SK-MEL-5 (cell line): ENCODE measurements around the gene RNF8. TPM values are rescaled to one million over a fixed set of nuclear protein-coding genes. Genes with fewer than 3 reads are reported as not detected.
"Not testable (repeated sequence)": the region's sequence is repeated elsewhere in the genome, so short reads cannot be mapped to it uniquely, and the experiment has no call there.

Experiments
- DNase-seq: peaks from one replicate; pipeline ENCODE4 v3.0.0-alpha.2; 2016; ENCODE audit warnings: low read depth, low spot score
- in situ Hi-C: cut with HindIII; loops from 2 replicates; pipeline ENCODE4 v1.10.0; 2016; ENCODE audit warnings: low sequenced_read_pairs, high pct_unique_total_duplicates, low pct_unique_long_range_greater_than_20kb
- small RNA-seq, 2 experiments: library from RNA; depleted of rRNA; stranded (forward); fragments of <200 nt; gene quantifications; one replicate each; pipeline ENCODE3, GENCODE V24; 2014
- total RNA-seq: library from RNA; depleted of rRNA; stranded (reverse); fragments of >200 nt; shearing (Covaris generic); gene quantifications from 2 replicates; pipeline ENCODE4 v1.2.3, GENCODE V29; 2014; rRNA removed

Gene RNF8
- total RNA-seq, 1 experiment from 2014 or later, result 23.4 TPM

DNA sequence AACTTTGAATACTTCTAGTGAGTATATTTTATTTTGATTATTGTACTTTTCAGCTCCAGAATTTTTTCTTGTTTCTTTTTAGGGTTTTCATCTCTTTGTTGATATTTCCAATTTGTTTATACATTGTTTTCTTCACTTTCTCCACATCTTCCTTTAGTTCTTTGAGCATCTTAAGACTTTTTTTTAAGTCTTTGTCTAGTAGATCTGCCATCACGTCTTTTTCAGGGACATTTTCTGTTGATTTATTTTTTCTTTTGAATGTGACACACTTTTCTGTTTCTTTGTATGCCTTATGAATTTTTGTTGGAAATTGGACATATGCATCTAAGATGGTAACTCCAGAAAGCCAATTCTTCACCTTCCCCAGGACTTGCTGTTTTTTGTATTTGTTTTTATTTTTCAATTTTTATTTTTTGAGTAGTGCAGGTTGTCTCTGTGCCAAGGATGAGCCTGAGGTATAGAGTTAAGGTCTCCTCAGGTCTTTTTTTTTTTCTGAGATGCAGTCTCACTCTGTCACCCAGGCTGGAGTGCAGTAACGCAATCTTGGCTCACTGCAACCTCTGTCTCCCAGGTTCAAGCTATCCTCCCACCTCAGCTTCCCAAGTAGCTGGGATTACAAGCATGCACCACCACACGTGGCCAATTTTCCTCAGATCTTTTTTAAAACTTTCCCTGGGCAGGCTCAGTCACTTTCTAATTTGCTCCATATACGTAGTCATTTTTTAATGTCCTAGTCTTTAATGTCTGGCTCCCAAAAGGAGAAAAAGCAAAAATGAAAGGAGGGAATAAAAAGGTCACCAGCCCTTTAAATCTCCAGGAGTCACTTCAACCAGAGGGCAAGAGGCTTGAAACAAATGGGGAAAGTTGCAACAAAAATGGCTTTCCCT lies 72.5 kb downstream of the RNF8 start:
- in situ Hi-C loops, result no loop called here
- no peak for DNase-seq

DNA sequence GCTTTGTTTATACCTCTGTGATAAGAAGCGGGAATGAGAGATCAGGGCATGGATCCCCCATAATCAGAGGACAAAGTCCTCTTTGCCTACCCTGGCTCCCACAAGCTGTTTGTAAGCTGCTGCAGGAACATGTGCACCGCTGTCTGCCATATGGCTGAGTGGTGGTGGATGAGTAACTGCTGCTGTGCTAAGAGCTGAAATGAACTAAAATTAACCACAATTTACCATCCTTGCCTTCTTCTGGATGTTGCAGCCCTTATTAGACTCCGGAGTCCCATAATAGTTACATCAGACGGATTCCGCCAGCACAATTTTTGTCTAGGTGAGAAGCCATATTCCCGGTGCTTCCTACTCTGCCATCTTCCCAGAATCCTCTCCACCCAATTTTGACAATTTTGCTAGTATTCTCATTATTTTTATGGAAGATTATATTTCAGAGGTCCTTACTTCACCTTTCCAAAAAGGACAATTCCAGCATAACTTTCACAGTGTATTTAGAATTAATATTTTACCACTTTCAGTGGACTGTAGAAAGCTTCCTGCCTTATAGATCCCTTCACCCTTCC lies 73.2 kb downstream of the RNF8 start:
- DNase-seq, result no peak
- in situ Hi-C loops, result no loop called here

DNA sequence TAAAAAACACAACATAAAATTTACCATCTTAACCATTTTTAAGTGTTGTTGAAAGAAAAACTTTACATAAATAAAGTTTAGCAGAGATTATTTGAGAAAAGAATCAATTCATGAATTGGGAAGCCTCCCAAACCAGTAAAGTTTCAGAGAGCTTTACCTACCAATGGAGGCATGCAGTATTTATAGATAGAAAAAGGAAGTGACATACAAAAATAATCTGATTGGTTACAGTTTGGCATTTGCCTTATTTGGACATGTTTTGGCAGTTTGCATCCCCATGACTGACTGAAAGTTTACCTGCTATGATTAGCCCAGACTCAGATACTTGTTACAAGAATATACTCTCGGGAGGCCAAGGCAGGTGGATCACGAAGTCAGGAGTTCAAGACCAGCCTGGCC lies 75.6 kb downstream of the RNF8 start:
- in situ Hi-C loops, result no loop called here
- no peak for DNase-seq

- DNase-seq, result no peak
- in situ Hi-C loops, result no loop called here
These were observed 78.8 kb downstream of the RNF8 start for GRCh38 chr6:37432590-37432915.

DNA sequence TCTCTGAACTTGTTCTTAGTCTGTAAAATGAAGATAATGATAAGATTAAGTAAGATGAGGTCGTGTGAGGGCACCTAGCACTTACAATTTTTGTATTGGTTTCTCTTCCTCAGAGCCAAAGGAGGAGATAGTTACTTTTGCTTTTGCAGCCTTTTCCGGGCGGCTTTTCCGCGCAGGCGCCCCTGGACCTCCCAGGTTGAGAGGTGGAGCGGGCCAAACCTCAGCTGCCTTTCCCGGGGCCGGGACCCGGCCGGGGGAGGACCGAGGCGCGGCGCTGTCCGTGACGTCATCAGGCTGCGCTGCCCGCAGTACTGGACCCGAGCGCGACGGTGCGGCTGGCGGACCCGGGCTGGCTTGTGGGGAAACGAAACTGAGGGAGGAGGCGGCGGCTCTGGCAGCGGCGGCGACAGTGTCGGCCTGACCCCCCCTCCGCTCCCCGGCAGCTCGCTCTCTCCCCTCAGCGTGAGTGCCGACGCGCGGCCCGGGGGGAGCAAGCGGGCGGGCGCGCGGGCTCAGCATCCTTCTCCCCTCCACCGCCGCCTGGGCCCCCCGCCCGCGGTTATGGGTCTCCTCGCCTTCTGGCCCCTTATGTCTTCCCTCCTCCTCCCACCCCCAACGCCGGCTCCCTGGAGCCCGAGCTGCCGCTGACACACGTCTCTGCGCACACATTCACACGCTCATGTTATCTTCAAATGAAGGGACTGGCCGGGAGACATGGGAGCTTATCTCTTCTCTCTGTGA lies 79.3 kb downstream of the RNF8 start, which contains the start of gene CMTR1:
CMTR1 (plus strand) TSS at position 306 of the 741 bp plus-strand sequence. CDS start 2,409 bp downstream, outside the sequence.
- in situ Hi-C loops, result no loop called here
- peak; percentile 86 for DNase-seq

DNA sequence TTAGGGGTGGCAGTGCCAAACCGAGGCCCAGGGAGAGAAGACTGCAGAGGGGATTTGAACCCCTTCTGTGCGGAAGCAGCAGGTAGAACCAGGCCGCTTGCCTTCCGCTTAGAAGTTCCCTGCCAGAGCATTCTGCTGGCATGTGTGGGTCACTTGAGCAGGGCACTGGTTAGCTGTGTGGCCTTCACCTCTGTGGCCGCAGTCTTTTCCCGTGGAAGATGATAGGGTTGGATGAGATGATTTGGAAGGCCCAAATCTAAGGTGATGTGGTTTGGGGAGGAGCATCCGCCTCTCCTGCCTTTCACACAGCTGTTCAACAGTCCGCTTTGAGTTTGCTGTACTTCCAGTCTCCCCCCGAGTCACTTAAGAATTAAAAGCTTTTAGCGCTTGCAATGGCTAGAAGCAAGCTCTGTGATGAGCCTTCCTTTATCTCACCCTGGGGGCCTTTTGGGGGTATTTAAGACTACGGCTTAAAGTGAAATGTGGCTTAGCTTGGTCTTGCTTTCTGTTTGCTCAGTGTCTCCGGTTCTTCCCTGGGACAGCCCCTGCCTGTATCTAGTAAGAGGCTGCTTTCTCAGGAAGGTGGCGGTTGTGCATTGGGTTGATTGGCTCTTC lies 80.0 kb downstream of the RNF8 start:
- in situ Hi-C loops, result no loop called here
- peak; percentile 6 for DNase-seq

DNA sequence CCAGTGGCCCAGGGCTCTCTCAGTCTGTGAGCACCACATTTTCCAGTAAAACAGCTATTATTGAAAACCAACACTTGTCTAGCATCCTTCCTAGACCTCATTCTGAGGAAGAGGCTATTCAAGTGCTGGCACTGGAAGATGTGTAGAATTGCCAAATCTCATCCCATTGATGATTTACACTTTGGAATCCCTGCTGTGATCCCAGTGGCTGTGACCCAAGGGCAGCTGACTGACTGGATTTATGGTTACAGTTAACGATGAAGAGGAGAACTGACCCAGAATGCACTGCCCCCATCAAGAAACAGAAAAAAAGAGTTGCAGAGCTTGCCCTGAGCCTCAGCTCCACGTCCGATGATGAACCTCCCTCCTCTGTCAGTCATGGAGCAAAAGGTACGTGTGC lies 81.6 kb downstream of the RNF8 start:
- DNase-seq, result no peak
- in situ Hi-C loops, result no loop called here

DNA sequence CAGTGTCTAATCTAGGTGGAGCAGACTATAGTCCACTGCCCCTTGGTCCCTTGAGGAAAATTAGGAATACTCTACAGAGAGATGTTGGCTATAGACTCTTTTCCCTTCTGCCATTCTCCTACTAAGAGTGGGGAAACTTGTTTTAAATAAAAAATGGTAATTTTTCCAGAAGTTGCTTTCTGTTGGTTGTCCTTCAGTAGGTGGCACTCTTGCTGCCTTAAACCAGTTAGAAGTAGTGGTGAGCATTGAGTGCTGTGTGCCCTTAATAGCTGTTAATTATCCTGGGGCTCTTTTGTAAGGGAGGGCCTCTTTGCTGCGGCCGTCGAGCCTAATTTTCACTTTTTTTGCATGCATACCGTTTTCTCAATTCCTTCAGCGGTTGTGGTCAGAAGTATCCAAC lies 82.0 kb downstream of the RNF8 start:
- DNase-seq, result peak; percentile 14
- in situ Hi-C loops, result no loop called here

- DNase-seq, result no peak
- in situ Hi-C loops, result no loop called here
These were observed 85.1 kb downstream of the RNF8 start for GRCh38 chr6:37438930-37439329.

DNA sequence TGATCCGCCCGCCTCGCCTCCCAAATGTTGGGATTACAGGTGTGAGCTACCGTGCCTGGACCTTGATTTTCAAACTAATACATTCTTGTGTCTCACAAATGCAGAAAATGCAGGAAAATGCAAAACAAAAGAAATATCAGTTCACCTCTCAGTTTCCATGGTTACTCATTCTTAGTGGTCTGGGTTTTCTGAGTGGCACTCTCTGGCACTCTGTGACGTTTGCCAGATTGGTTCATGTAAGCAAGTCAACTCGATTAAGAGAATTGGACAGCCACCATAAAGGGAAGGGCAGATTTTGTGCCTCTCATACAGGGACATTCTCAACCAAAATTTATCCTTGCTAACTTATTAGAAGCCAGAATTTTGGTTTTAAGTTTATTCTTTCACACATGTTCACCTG lies 87.9 kb downstream of the RNF8 start:
- in situ Hi-C loops, result no loop called here
- no peak for DNase-seq

DNA sequence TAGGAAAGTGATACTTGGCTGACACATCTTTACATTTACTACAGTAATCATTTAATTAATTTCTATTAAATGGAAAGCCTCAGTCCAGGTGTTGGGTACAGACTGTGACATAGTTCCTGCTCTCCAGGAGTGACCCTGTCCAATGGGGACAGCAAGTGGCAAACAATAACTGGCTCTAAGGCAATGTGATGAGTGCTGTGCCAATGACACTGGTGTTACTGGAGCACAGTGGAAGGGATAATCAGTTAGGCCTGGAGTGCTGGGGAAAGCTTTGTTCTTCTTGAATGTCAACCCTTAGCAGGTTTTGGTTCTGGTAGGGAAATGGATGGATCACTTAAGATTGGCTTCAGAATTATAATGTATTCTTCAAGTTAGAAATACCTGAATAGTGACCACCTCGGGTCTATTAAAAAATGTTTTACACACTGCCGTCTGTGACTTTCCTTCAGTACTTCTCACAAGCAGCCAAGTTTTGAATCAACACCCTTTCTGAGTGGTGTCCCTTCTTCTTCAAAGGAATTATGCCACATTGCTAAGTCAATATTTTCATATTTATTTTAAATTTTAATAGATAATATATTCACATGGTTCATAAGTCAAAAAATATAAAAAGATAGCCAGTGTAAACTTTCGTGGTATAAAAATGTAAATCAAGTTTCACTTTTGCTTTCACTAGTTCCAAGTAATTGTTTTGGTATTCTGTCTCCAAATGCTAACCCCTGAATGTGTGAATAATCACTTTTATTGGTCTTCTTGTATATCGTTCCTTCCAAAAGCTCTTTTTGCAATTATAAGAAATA lies 88.8 kb downstream of the RNF8 start:
- in situ Hi-C loops, result no loop called here
- no peak for DNase-seq

DNA sequence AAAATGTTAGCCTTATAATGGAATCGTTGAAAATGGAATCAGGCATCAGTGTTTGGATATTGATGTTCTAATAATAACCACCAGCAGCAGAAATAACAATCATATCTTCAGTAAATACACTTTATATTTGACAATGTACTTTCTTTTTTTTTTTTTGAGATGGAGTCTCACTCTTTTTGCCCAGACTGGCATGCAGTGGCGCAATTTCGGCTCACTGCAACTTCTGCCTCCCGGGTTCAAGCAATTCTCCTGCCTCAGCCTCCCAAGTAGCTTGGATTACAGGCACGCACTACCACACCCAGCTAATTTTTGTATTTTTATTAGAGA lies 89.4 kb downstream of the RNF8 start:
- in situ Hi-C loops, DNase-seq: not testable (repeated sequence)

Small RNA genes lying within 50 kb of the gene (small RNA-seq; reads per million reads assigned to genes)
- gene RN7SL273P, result 0 reads per million in 2 experiments

Other genes with a start within 250 kb of the RNF8 start
- gene PIM1, start 183.8 kb upstream of the RNF8 start, total RNA-seq, result 0.85 and 1.1 TPM in 2 replicates
- 6.5 and 7.1 TPM in 2 replicates for gene TBC1D22B, start 96.2 kb upstream of the RNF8 start, total RNA-seq
- 0.11 and 0.40 TPM in 2 replicates for gene TMEM217, start 95.8 kb upstream of the RNF8 start, total RNA-seq
- 32.4 and 32.9 TPM in 2 replicates for gene CMTR1, start 79.2 kb downstream of the RNF8 start, total RNA-seq
- 31.1 and 40.7 TPM in 2 replicates for gene CCDC167, start 145.9 kb downstream of the RNF8 start, total RNA-seq